Motor neuron (in vitro differentiated cells): ENCODE results near the gene SCYL2. TPM values are rescaled to one million over a fixed set of nuclear protein-coding genes. Genes with fewer than 3 reads are reported as not detected.

ENCODE experiments used
- ATAC-seq, 8 experiments: fragments of 200-7000 bp; cut with Tn5 transposase; replicated peaks in 6 of 8; 2 replicates each; pipeline ENCODE4 v1.8.0; 2021; ENCODE audit warnings: mild to moderate bottlenecking in 8 of 8, moderate library complexity in 8 of 8
- H3K27ac ChIP-seq, 2 donors: fragments of 250-450 bp; sonication (Bioruptor Pico); 2 replicates each; pipeline ENCODE4 v1.9.0; 2021; ENCODE audit warnings: antibody characterized with exemption in 2 of 2, mild to moderate bottlenecking in 2 of 2, moderate library complexity in 1 of 2
- H3K4me1 ChIP-seq, 2 donors: fragments of 250-450 bp; sonication (Bioruptor Pico); replicated peaks in 1 of 2; 2 replicates each; pipeline ENCODE4 v1.6.1; 2021; ENCODE audit warnings: antibody characterized with exemption in 2 of 2, mild to moderate bottlenecking in 2 of 2, moderate library complexity in 1 of 2
- H3K4me3 ChIP-seq, 5 donors: fragments of 250-450 bp; sonication (Bioruptor Pico); 2 replicates each; pipeline ENCODE4 v1.9.0; 2021; ENCODE audit warnings: antibody characterized with exemption in 5 of 5, mild to moderate bottlenecking in 5 of 5, moderate library complexity in 4 of 5
- WGBS, 10 experiments: fragments of 450-650 bp; shearing (Covaris generic); methylation state at CpG; one replicate each; pipeline ENCODE4 v1.0.0; 2022; 5-methylcytosine and 5-hydroxymethylcytosine counted together
- in situ Hi-C, 9 experiments: fragments of 400-800 bp; cut with MboI; loops; one replicate each; pipeline ENCODE4 v1.15.0; 2021; ENCODE audit warnings: low sequenced_read_pairs in 9 of 9, low pct_unique_long_range_greater_than_20kb in 2 of 9; ENCODE audit not compliant: unreplicated experiment in 9 of 9
- total RNA-seq, 8 experiments: library from RNA; unstranded; fragments of 300-600 nt; gene quantifications; 2 replicates each; pipeline versions ENCODE4 v1.2.3 to v1.2.4, GENCODE V29; 2022

The SCYL2 gene
- total RNA-seq, 8 experiments from 2014 or later = 29.2 to 69.2 (median 43.2) TPM

GRCh38 chr12:100368066-100368465 is 101.1 kb downstream of the SCYL2 start:
- WGBS, 10 experiments = 67 to 100% (median 88%) methylated on average over 1 of the region's 1 CpG; no CpG with 5 or more reads in 6 of the 10 experiments
- H3K4me3 ChIP-seq = no peak overlapping the region
- H3K27ac ChIP-seq = no peak overlapping the region
- in situ Hi-C loops = loop anchor here in 6 of 9 experiments (25.0 kb wide), 3 partner anchors 169 to 369 kb away; partner anchors contain the start of gene GAS2L3 (in 3 of the 6)
- ATAC-seq = no peak
- peaks cover 1 to 2% of the 10 kb centered on the region in 2 donors for H3K4me1 ChIP-seq

DNA sequence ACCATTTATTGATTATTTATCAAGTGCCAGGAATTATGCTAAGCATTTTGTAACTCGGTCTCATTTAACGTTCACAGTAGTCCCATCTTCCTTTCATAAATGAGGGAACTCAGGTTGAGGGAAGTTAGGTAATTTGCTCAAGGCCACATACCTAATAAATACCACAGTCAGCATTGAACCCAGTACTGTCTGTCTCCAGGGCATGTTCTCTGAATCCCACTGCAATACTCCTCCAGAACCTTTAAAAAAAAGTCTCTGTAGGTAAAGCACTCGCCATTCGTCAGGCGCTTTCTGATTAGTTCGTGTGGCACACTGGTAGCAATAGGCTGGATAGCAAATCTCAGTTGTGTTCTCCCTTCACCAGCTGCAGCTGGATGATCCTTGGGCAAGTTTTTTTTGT is 104.2 kb downstream of the SCYL2 start:
- 42 to 100% (median 82%) methylated on average over 2 to 6 of the region's 6 CpGs for WGBS, 10 experiments
- Histone ChIP-seq H3K27ac (no peak overlapping the region), H3K4me3 (no peak overlapping the region), H3K4me1 (peaks cover 4 to 10% of the 10 kb centered on the region in 2 donors)
- ATAC-seq = no peak
- in situ Hi-C loops = loop anchor here in 6 of 9 experiments (25.0 kb wide), 3 partner anchors 166 to 366 kb away; partner anchors contain the start of gene GAS2L3 (in 3 of the 6)

GRCh38 chr12:100372853-100373640 is 106.1 kb downstream of the SCYL2 start:
- Histone ChIP-seq H3K4me1 (peaks cover 4 to 10% of the 10 kb centered on the region in 2 donors), H3K4me3 (no peak overlapping the region), H3K27ac (no peak overlapping the region)
- peak in 7 of 8 experiments; percentile 19 to 99 (median 68) for ATAC-seq
- in situ Hi-C loops = loop anchor here in 6 of 9 experiments (25.0 kb wide), 3 partner anchors 164 to 364 kb away; partner anchors contain the start of gene GAS2L3 (in 3 of the 6)
- 0 to 20% (median 16%) methylated on average over 4 to 8 of the region's 11 CpGs for WGBS, 10 experiments

DNA sequence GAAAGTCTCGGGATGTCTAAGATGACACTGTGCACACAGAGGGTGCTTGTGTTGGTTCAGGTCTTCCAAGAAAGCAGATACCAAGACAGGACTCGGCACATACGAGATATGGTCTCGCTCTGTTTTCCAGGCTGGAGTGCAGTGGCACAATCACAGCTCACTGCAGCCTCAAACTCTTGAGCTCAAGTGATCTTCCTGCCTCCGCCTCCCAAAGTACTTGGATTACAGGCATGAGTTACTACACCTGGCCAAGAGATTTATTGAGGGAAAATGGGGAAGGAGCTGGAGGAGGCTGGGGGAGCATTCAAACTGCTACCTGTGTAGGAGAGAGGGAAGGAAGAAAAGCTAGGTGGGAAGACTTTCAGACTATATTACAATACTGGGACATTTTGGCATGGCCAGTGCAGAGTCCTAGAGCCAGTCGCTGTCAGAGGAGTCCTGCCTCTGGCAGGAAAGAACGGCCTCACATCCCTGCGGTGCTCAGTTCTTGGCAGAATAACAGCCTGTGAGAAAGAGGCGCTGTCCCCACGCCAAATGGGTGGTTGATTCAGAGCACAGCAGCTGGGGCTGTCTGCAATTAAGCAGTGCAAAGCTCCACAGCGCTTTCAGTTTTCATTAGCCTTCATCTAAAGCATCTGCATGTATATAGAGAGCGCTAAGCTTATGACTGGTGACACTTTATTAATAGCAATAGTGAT is 108.2 kb downstream of the SCYL2 start:
- Histone ChIP-seq H3K4me1 (peaks cover 4 to 10% of the 10 kb centered on the region in 2 donors), H3K27ac (no peak overlapping the region), H3K4me3 (no peak overlapping the region)
- WGBS, 10 experiments = 0 to 85% (median 50%) methylated on average over 2 to 9 of the region's 12 CpGs; no CpG with 5 or more reads in 3 of the 10 experiments
- ATAC-seq = peak; percentile 37 to 95 (median 90)
- in situ Hi-C loops = no loop called here

- Histone ChIP-seq H3K27ac (no peak overlapping the region), H3K4me3 (no peak overlapping the region), H3K4me1 (peaks cover 4 to 10% of the 10 kb centered on the region in 2 donors)
- WGBS, 10 experiments = 80 to 100% (median 83%) methylated on average over 1 of the region's 1 CpG; no CpG with 5 or more reads in 5 of the 10 experiments
- no peak for ATAC-seq
- in situ Hi-C loops = no loop called here
Observed at GRCh38 chr12:100376161-100376560, 109.2 kb downstream of the SCYL2 start.

DNA sequence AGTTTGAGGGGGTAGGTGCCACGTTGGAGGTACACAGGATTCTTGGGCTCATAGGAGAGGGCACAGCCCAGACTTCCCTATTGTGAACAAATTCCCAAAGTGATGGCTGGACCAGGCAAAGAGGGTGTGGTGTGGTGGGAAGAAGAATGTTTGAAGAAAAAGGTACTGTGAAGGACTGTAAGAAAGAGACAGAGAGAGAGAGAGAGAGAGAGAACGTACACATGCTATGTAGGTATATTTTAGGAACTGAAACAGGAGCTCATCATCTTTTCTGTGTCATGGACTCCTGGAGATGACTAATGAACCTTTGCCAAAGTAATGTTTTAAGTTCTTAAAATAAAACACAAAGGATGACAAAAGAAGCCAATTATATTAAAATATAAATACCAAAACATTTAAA is 114.4 kb downstream of the SCYL2 start:
- Histone ChIP-seq H3K27ac (no peak overlapping the region), H3K4me1 (no peaks in the 10 kb centered on the region), H3K4me3 (no peak overlapping the region)
- no peak for ATAC-seq
- in situ Hi-C loops = no loop called here
- WGBS, 10 experiments = 0 to 100% (median 69%) methylated on average over 1 to 2 of the region's 2 CpGs; no CpG with 5 or more reads in 2 of the 10 experiments

DNA sequence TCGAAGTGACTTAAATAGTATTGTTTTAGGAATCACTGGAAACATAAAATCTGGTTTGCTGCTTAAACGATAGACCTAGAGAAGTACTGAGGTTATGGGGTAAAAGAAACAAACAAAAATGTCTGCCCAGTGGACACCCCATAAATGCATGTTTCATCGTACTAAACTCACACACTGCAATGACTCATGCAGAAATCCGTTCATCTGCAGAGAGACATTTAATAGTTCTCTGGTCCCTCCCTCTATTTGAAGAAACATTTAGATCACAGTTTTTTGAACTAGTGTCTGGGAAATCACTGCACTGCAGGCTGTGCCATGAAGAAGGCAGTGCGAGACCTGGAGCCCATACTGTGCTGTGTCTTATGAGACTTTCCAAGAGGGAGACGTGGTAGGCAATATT is 115.4 kb downstream of the SCYL2 start:
- peak in 7 of 8 experiments; percentile 36 to 89 (median 53) for ATAC-seq
- in situ Hi-C loops = no loop called here
- 19 to 93% (median 78%) methylated on average over 2 to 6 of the region's 6 CpGs; no CpG with 5 or more reads in 2 of the 10 experiments for WGBS, 10 experiments
- no peak overlapping the region for H3K27ac ChIP-seq
- no peaks in the 10 kb centered on the region for H3K4me1 ChIP-seq
- H3K4me3 ChIP-seq = no peak overlapping the region

- in situ Hi-C loops = no loop called here
- Histone ChIP-seq H3K4me1 (no peaks in the 10 kb centered on the region), H3K27ac (no peak overlapping the region), H3K4me3 (no peak overlapping the region)
- no peak for ATAC-seq
- 42 to 97% (median 84%) methylated on average over 2 to 5 of the region's 9 CpGs for WGBS, 10 experiments
Observed at GRCh38 chr12:100383586-100384558, 116.9 kb downstream of the SCYL2 start.

- WGBS, 10 experiments = 33 to 100% (median 50%) methylated on average over 1 to 3 of the region's 5 CpGs; no CpG with 5 or more reads in 5 of the 10 experiments
- peak in 2 of 8 experiments; percentile 74 to 89 for ATAC-seq
- in situ Hi-C loops = no loop called here
Observed at GRCh38 chr12:100384559-100384935, 117.6 kb downstream of the SCYL2 start.

GRCh38 chr12:100388382-100388781 is 121.4 kb downstream of the SCYL2 start:
- in situ Hi-C loops = no loop called here
- H3K27ac ChIP-seq = no peak overlapping the region
- no peak overlapping the region for H3K4me3 ChIP-seq
- no peak for ATAC-seq
- WGBS, 10 experiments = 37 to 98% (median 79%) methylated on average over 1 to 5 of the region's 5 CpGs
- no peaks in the 10 kb centered on the region for H3K4me1 ChIP-seq

More at GRCh38 chr12:100384559-100384935, 117.6 kb downstream of the SCYL2 start:
- no peaks in the 10 kb centered on the region for H3K4me1 ChIP-seq
- no peak overlapping the region for H3K27ac ChIP-seq
- no peak overlapping the region for H3K4me3 ChIP-seq
